Measurements from ENCODE around the gene NAT16. TPM values are rescaled to one million over a fixed set of nuclear protein-coding genes. Genes with fewer than 3 reads are reported as not detected.

Gene NAT16
- total and polyA plus RNA-seq, 2 of the 13 experiments (the other 11 are each of a cell fraction or from before 2014, with no cell fraction given), result 0.04 TPM; not detected in 1

DNA sequence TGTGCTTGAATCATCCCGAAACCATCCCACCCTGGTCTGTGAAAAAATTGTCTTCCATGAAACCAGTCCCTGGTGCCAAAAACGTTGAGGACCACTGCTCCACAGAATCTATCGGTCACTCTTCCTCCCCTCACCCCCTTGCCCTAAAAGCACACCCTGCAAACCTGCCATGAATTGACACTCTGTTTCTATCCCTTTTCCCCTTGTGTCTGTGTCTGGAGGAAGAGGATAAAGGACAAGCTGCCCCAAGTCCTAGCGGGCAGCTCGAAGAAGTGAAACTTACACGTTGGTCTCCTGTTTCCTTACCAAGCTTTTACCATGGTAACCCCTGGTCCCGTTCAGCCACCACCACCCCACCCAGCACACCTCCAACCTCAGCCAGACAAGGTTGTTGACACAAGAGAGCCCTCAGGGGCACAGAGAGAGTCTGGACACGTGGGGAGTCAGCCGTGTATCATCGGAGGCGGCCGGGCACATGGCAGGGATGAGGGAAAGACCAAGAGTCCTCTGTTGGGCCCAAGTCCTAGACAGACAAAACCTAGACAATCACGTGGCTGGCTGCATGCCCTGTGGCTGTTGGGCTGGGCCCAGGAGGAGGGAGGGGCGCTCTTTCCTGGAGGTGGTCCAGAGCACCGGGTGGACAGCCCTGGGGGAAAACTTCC lies 54.0 kb downstream of the NAT16 start (continued):
- TF ChIP-seq, protein P1, sequence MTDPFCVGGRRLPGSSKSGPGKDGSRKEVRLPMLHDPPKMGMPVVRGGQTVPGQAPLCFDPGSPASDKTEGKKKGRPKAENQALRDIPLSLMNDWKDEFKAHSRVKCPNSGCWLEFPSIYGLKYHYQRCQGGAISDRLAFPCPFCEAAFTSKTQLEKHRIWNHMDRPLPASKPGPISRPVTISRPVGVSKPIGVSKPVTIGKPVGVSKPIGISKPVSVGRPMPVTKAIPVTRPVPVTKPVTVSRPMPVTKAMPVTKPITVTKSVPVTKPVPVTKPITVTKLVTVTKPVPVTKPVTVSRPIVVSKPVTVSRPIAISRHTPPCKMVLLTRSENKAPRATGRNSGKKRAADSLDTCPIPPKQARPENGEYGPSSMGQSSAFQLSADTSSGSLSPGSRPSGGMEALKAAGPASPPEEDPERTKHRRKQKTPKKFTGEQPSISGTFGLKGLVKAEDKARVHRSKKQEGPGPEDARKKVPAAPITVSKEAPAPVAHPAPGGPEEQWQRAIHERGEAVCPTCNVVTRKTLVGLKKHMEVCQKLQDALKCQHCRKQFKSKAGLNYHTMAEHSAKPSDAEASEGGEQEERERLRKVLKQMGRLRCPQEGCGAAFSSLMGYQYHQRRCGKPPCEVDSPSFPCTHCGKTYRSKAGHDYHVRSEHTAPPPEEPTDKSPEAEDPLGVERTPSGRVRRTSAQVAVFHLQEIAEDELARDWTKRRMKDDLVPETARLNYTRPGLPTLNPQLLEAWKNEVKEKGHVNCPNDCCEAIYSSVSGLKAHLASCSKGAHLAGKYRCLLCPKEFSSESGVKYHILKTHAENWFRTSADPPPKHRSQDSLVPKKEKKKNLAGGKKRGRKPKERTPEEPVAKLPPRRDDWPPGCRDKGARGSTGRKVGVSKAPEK (CRISPR knock-in tag; IDR thresholded peaks at IDR 0.05; ENCODE audit: borderline replicate concordance), result no peak
- peak; percentile 76 for TF ChIP-seq ATF7-NPFF (CRISPR knock-in tag; IDR thresholded peaks at IDR 0.05; ENCODE audit: low read depth)
- TF ChIP-seq SRF (IDR thresholded peaks at IDR 0.05; ENCODE audit: low read depth, low read length), result no peak
- no peak; the same call in 1 of the 2 replicates for TF ChIP-seq GATAD1 (CRISPR knock-in tag; IDR thresholded peaks at IDR 0.05)
- TF ChIP-seq, protein P2, sequence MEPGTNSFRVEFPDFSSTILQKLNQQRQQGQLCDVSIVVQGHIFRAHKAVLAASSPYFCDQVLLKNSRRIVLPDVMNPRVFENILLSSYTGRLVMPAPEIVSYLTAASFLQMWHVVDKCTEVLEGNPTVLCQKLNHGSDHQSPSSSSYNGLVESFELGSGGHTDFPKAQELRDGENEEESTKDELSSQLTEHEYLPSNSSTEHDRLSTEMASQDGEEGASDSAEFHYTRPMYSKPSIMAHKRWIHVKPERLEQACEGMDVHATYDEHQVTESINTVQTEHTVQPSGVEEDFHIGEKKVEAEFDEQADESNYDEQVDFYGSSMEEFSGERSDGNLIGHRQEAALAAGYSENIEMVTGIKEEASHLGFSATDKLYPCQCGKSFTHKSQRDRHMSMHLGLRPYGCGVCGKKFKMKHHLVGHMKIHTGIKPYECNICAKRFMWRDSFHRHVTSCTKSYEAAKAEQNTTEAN (CRISPR knock-in tag; conservative IDR thresholded peaks at IDR 0.05), result no peak
- TF ChIP-seq ZFP41 (CRISPR knock-in tag; IDR thresholded peaks at IDR 0.05; ENCODE audit: borderline replicate concordance), result no peak
- no peak for TF ChIP-seq ZNF883 (CRISPR knock-in tag; IDR thresholded peaks at IDR 0.05; ENCODE audit: not compliant biosample characterization)
- TF ChIP-seq, protein P3, sequence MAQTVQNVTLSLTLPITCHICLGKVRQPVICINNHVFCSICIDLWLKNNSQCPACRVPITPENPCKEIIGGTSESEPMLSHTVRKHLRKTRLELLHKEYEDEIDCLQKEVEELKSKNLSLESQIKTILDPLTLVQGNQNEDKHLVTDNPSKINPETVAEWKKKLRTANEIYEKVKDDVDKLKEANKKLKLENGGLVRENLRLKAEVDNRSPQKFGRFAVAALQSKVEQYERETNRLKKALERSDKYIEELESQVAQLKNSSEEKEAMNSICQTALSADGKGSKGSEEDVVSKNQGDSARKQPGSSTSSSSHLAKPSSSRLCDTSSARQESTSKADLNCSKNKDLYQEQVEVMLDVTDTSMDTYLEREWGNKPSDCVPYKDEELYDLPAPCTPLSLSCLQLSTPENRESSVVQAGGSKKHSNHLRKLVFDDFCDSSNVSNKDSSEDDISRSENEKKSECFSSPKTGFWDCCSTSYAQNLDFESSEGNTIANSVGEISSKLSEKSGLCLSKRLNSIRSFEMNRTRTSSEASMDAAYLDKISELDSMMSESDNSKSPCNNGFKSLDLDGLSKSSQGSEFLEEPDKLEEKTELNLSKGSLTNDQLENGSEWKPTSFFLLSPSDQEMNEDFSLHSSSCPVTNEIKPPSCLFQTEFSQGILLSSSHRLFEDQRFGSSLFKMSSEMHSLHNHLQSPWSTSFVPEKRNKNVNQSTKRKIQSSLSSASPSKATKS (CRISPR knock-in tag; IDR thresholded peaks at IDR 0.05), result no peak; the same call in 1 of the 2 replicates
- TF ChIP-seq, protein P4, sequence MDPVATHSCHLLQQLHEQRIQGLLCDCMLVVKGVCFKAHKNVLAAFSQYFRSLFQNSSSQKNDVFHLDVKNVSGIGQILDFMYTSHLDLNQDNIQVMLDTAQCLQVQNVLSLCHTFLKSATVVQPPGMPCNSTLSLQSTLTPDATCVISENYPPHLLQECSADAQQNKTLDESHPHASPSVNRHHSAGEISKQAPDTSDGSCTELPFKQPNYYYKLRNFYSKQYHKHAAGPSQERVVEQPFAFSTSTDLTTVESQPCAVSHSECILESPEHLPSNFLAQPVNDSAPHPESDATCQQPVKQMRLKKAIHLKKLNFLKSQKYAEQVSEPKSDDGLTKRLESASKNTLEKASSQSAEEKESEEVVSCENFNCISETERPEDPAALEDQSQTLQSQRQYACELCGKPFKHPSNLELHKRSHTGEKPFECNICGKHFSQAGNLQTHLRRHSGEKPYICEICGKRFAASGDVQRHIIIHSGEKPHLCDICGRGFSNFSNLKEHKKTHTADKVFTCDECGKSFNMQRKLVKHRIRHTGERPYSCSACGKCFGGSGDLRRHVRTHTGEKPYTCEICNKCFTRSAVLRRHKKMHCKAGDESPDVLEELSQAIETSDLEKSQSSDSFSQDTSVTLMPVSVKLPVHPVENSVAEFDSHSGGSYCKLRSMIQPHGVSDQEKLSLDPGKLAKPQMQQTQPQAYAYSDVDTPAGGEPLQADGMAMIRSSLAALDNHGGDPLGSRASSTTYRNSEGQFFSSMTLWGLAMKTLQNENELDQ (CRISPR knock-in tag; IDR thresholded peaks at IDR 0.05; ENCODE audit: borderline replicate concordance), result peak; percentile 74; the same call in 1 of the 2 replicates
- no peak for TF ChIP-seq ZNF484 (CRISPR knock-in tag; IDR thresholded peaks at IDR 0.05; ENCODE audit: borderline replicate concordance, low read depth)
- no peak for TF ChIP-seq DPF2 (CRISPR knock-in tag; IDR thresholded peaks at IDR 0.05; ENCODE audit: borderline replicate concordance, low read depth)
- no peak for TF ChIP-seq ZNF234 (CRISPR knock-in tag; conservative IDR thresholded peaks at IDR 0.05)
- no peak for TF ChIP-seq POGZ (CRISPR knock-in tag; IDR thresholded peaks at IDR 0.05)
- TF ChIP-seq IKZF4 (CRISPR knock-in tag; IDR thresholded peaks at IDR 0.05; ENCODE audit: borderline replicate concordance, low read depth, not compliant biosample characterization), result peak; percentile 17
- no peak for TF ChIP-seq ZNF547 (CRISPR knock-in tag; IDR thresholded peaks at IDR 0.05)
- no peak for TF ChIP-seq FIP1L1 (IDR thresholded peaks at IDR 0.05; ENCODE audit: borderline replicate concordance, insufficient read depth, low read depth, low read length)
- TF ChIP-seq, protein P5, sequence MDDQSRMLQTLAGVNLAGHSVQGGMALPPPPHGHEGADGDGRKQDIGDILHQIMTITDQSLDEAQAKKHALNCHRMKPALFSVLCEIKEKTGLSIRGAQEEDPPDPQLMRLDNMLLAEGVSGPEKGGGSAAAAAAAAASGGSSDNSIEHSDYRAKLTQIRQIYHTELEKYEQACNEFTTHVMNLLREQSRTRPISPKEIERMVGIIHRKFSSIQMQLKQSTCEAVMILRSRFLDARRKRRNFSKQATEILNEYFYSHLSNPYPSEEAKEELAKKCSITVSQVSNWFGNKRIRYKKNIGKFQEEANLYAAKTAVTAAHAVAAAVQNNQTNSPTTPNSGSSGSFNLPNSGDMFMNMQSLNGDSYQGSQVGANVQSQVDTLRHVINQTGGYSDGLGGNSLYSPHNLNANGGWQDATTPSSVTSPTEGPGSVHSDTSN (CRISPR knock-in tag; IDR thresholded peaks at IDR 0.05; ENCODE audit: borderline replicate concordance), result no peak
- TF ChIP-seq U2AF2 (IDR thresholded peaks at IDR 0.05; ENCODE audit: low read depth, low read length), result no peak
- TF ChIP-seq ARNT (IDR thresholded peaks at IDR 0.05), result no peak
